ENCODE results near the gene ZNF705A.
"Not testable (repeated sequence)": the region's sequence is repeated elsewhere in the genome, so short reads cannot be mapped to it uniquely, and the experiment has no call there.

The ZNF705A gene

DNA sequence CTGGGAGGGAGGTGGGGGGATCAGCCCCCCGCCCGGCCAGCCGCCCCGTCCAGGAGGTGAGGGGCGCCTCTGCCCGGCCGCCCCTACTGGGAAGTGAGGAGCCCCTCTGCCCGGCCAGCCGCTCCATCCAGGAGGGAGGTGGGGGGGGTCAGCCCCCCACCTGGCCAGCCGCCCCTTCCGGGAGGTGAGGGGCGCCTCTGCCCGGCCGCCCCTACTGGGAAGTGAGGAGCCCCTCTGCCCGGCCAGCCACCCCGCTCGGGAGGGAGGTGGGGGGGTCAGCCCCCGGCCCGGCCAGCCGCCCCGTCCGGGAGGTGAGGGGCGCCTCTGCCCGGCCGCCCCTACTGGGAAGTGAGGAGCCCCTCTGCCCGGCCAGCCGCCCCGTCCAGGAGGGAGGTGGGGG, 27.4 kb downstream of the ZNF705A start:
- not testable (repeated sequence) for DNase-seq (ENCODE audit: low spot score)

DNA sequence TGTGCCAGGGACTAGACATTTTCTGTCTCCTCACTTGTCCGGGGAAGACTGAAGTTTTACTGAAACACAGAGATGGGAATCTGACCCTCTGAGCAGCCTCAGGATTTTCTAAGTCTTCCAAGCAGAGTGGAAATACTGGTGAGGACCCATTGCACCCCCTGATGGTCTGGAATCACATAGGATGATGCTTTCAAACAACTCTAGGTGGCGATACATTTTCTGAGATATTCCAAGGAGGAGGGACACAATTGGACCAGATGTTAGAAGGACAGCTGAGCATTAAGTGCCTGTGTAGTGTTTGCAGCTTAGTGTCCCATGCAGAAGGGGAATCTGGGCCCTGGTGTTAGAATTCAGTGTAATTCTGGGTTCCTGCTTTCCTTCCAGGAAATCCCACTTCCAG, 31.3 kb downstream of the ZNF705A start:
- DNase-seq (ENCODE audit: low spot score): not testable (repeated sequence)

GRCh38 chr12:8197685-8198308, 41.0 kb downstream of the ZNF705A start:
- not testable (repeated sequence) for DNase-seq (ENCODE audit: low spot score)

GRCh38 chr12:8218711-8219382, 62.0 kb downstream of the ZNF705A start:
- DNase-seq (ENCODE audit: low spot score): not testable (repeated sequence)

- DNase-seq (ENCODE audit: low spot score): not testable (repeated sequence)
Measured at GRCh38 chr12:8221375-8221774, 64.6 kb downstream of the ZNF705A start.

DNA sequence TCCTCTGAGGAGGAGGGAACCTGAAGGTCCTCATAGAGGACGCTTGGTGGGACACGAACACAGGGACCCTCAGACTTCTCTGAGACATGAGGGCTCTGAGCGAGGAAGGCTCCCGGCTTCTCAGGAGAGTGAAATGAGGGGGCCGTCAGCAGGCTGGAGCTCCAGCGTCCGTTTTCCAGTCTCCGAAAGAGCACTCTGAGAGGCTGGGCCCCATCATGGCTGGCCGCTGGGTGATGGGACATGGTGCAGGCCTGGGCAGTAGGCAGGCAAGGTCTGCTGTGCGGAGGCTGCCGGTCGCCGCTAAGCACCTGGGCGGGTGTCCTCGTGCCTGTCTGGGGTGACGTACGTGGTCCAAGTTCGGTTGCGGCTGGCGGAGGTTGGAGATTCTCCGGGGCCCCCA, 65.0 kb downstream of the ZNF705A start:
- not testable (repeated sequence) for DNase-seq (ENCODE audit: low spot score)

- DNase-seq (ENCODE audit: low spot score): not testable (repeated sequence)
Measured at GRCh38 chr12:8222303-8222702, 65.5 kb downstream of the ZNF705A start.

DNA sequence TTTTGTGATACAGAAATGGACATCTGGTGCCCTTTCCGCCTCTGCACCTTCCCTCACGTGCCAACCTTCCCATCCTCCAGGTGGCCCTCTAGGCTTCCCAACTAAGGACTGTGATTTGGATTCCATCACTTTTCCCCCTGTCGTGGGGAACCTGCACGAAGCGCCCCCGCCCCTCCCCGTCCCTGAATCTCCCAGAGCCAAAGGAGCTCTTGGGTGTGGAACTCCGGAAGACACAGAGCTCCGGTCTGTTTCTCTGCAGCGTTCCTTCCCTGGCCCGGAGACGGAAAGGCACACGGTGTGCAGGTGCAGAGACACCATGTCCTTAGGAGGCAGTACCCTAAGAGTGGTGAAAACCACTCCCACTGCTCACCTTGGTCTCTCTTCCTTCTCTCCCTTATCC, 66.8 kb downstream of the ZNF705A start:
- DNase-seq (ENCODE audit: low spot score): not testable (repeated sequence)

DNA sequence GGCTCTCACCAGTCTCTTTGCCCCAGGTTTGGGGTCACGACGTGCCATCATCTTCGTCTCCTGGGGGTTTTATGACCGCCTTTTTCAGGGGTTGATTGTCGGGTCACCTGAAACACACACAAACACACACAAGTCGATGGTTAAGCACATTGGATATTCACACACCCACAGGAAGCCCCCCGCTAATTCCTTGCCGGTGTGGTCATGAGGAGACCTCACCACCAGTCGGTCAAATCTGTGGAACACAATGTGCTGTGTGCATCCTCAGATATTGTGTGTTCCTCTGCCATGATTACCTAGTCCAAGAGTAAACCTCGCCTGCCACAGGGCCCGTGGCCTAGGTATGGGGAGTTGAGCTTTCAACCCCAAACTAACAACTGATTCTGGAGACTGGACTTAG, 68.0 kb downstream of the ZNF705A start:
- DNase-seq (ENCODE audit: low spot score): not testable (repeated sequence)

DNA sequence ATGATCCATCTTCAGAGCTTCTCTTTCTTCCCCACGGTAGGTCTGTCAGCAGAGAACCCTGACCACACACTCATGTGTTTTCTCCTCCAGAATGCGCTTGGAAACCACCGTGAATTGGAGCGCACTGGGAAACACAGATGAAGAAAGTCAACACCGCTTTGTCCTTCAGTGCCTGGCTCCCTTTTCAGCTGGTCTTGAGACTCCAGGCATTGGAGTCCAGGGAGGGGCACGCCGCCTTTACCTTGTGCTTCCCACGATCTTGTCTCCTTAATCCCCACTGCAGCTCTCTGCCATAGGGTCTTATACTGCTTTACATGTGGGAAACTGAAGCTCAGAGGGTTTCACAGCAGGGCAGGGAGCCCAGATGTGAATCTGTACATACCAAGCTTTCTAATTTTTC, 69.5 kb downstream of the ZNF705A start:
- DNase-seq (ENCODE audit: low spot score): no peak

- not testable (repeated sequence) for DNase-seq (ENCODE audit: low spot score)
Measured at GRCh38 chr12:8226992-8227731, 70.3 kb downstream of the ZNF705A start, which contains the start of gene FAM90A1. Gene FAM90A1 (minus strand): TSS chr12:8227618. CDS start chr12:8224832, 2,786 bp downstream.

DNA sequence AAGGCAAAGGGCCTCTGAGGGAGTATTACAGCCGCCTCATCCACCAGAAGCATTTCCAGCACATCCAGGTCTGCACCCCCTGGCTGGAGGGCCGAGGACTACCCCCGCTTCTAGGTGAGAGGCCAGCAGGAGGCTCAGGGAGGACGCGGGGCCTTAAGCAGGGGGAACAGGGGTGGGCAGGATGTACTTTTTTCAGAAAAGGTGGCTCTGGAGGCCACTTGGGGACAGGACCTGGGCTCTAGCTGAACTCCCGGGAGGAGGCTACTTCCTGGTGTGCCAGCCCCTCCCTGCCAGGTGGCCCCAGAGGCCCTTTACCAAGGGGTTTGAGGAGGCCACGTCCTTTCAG, 70.9 kb downstream of the ZNF705A start:
- not testable (repeated sequence) for DNase-seq (ENCODE audit: low spot score)

DNA sequence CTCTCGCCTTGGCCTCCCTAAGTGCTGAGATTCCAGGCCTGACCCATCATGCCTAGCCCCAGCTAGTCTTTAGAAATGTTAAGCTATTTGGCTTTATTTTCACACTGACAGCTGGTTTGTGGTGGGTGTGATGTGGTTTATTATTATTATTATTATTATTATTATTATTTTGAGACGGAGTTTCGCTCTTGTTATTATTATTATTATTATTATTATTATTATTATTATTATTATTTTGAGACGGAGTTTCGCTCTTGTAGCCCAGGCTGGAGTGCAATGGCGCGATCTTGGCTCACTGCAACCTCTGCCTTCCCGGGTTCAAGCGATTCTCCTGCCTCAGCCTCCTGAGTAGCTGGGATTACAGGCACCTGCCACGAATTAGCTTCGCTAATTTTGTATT, 71.8 kb downstream of the ZNF705A start:
- DNase-seq (ENCODE audit: low spot score): not testable (repeated sequence)

DNA sequence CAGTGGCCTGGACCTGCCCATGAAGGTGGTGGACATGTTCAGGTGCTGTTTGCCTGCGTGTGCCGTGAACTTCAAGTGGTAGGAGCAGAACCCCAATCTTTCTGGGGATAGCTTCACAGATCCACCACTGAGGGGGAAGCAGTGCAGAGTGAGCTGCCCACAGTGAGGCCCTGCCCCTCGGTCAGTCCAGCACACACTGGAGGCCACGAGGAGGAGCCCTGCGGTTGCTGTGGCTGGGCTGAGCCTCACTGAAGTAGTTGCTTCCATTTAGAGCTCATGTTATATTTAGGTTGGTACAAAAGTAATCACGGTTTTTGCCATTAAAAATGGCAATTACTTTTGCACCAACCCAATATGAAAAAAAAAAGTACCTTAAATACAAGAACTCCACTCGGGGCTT, 72.7 kb downstream of the ZNF705A start:
- not testable (repeated sequence) for DNase-seq (ENCODE audit: low spot score)
